Astrocyte of the cerebellum (primary cell): ENCODE results near the gene TMA7B.

Source experiments
- DNase-seq: peaks from one replicate; pipeline ENCODE4 v3.0.0-alpha.2; 2011; ENCODE audit warnings: low read depth
- H3K4me3 ChIP-seq: 2 replicates; pipeline ENCODE4 v1.5.1; 2011; ENCODE audit warnings: mild to moderate bottlenecking, low read depth, low read length, moderate library complexity
- CTCF ChIP-seq: IDR thresholded peaks from 2 replicates; pipeline ENCODE4 v1.5.1; 2012; ENCODE audit warnings: low read length, low read depth, moderate library complexity, mild to moderate bottlenecking; ENCODE audit errors: missing control alignments
- in situ Hi-C: cut with HindIII; loops from 2 replicates; pipeline ENCODE4 v1.10.0; 2017; ENCODE audit warnings: low sequenced_read_pairs

Gene TMA7B

GRCh38 chr22:39937906-39938305 is 22.3 kb upstream of the TMA7B start:
- no peak for DNase-seq
- in situ Hi-C loops, result no loop called here
- no peak for TF ChIP-seq CTCF

GRCh38 chr22:39938509-39939111 is 21.6 kb upstream of the TMA7B start:
- no peak for DNase-seq
- H3K4me3 ChIP-seq, result no peak overlapping the region
- TF ChIP-seq CTCF, result no peak
- in situ Hi-C loops, result no loop called here

More at GRCh38 chr22:39937906-39938305, 22.3 kb upstream of the TMA7B start:
- H3K4me3 ChIP-seq, result no peak overlapping the region

GRCh38 chr22:39939830-39940229 is 20.4 kb upstream of the TMA7B start:
- TF ChIP-seq CTCF, result no peak
- in situ Hi-C loops, result no loop called here
- no peak for DNase-seq
- no peak overlapping the region for H3K4me3 ChIP-seq

GRCh38 chr22:39940757-39941305 is 19.4 kb upstream of the TMA7B start:
- in situ Hi-C loops, result no loop called here
- no peak overlapping the region for H3K4me3 ChIP-seq
- no peak for TF ChIP-seq CTCF
- DNase-seq, result no peak

GRCh38 chr22:39941601-39942000 is 18.6 kb upstream of the TMA7B start:
- in situ Hi-C loops, result no loop called here
- no peak for DNase-seq
- no peak overlapping the region for H3K4me3 ChIP-seq
- no peak for TF ChIP-seq CTCF

- DNase-seq, result no peak
- no peak for TF ChIP-seq CTCF
- H3K4me3 ChIP-seq, result no peak overlapping the region
- in situ Hi-C loops, result no loop called here
Measured at GRCh38 chr22:39942439-39943230, 17.6 kb upstream of the TMA7B start.
